ENCODE results near the gene ZMYM2.

Gene ZMYM2

GRCh38 chr13:19940106-19940505 is 18.4 kb upstream of the ZMYM2 start:
- TF ChIP-seq EZH2phosphoT487 (IDR thresholded peaks at IDR 0.05; ENCODE audit: low read depth) (no peak), CTCF (IDR thresholded peaks at IDR 0.05; ENCODE audit: low read depth, low read length) (no peak)
- H4K20me1 ChIP-seq (ENCODE audit: insufficient read depth, low read length): no peaks in the 10 kb centered on the region
- no peak overlapping the region for H3K4me2 ChIP-seq (ENCODE audit: low read length)
- no peak overlapping the region for H2AFZ ChIP-seq (ENCODE audit: low read depth, low read length)
- no peaks in the 10 kb centered on the region for H3K79me2 ChIP-seq (ENCODE audit: low read length)
- H3K4me1 ChIP-seq (ENCODE audit: low read length): no peaks in the 10 kb centered on the region
- no peak overlapping the region for H3K4me3 ChIP-seq (ENCODE audit: low read length)
- H3K9ac ChIP-seq (ENCODE audit: low read length): no peak overlapping the region
- H3K9me3 ChIP-seq (ENCODE audit: insufficient read depth, low read length): no peaks in the 10 kb centered on the region
- no peaks in the 10 kb centered on the region for H3K27me3 ChIP-seq (ENCODE audit: low read depth, low read length)
- H3K27ac ChIP-seq (ENCODE audit: low read length): no peak overlapping the region
- H3K36me3 ChIP-seq (replicated peaks; ENCODE audit: low read depth, low read length): no peaks in the 10 kb centered on the region

- Histone ChIP-seq H3K27me3 (ENCODE audit: low read depth, low read length) (no peaks in the 10 kb centered on the region; the same call in 1 of the 2 replicates), H2AFZ (ENCODE audit: low read depth, low read length) (peak overlapping the region; percentile 6; the same call in 1 of the 2 replicates), H3K27ac (ENCODE audit: low read length) (no peak overlapping the region), H3K9ac (ENCODE audit: low read length) (no peak overlapping the region), H3K79me2 (ENCODE audit: low read length) (no peaks in the 10 kb centered on the region), H3K4me3 (ENCODE audit: low read length) (no peak overlapping the region), H3K9me3 (ENCODE audit: insufficient read depth, low read length) (no peaks in the 10 kb centered on the region), H3K4me2 (ENCODE audit: low read length) (no peak overlapping the region), H3K36me3 (replicated peaks; ENCODE audit: low read depth, low read length) (no peaks in the 10 kb centered on the region), H3K4me1 (ENCODE audit: low read length) (no peaks in the 10 kb centered on the region), H4K20me1 (ENCODE audit: insufficient read depth, low read length) (no peaks in the 10 kb centered on the region)
- TF ChIP-seq CTCF (IDR thresholded peaks at IDR 0.05; ENCODE audit: low read depth, low read length): no peak
- no peak for TF ChIP-seq EZH2phosphoT487 (IDR thresholded peaks at IDR 0.05; ENCODE audit: low read depth)
Measured at GRCh38 chr13:19950374-19950773, 8.2 kb upstream of the ZMYM2 start.

GRCh38 chr13:19952850-19953249 is 5.7 kb upstream of the ZMYM2 start:
- Histone ChIP-seq H3K4me3 (ENCODE audit: low read length) (no peak overlapping the region), H3K4me1 (ENCODE audit: low read length) (peaks cover 6% of the 10 kb centered on the region), H4K20me1 (ENCODE audit: insufficient read depth, low read length) (no peaks in the 10 kb centered on the region), H3K9me3 (ENCODE audit: insufficient read depth, low read length) (no peaks in the 10 kb centered on the region), H2AFZ (ENCODE audit: low read depth, low read length) (no peak overlapping the region), H3K9ac (ENCODE audit: low read length) (no peak overlapping the region), H3K27me3 (ENCODE audit: low read depth, low read length) (no peaks in the 10 kb centered on the region; the same call in 1 of the 2 replicates), H3K79me2 (ENCODE audit: low read length) (no peaks in the 10 kb centered on the region), H3K36me3 (replicated peaks; ENCODE audit: low read depth, low read length) (no peaks in the 10 kb centered on the region), H3K4me2 (ENCODE audit: low read length) (no peak overlapping the region), H3K27ac (ENCODE audit: low read length) (no peak overlapping the region)
- TF ChIP-seq EZH2phosphoT487 (IDR thresholded peaks at IDR 0.05; ENCODE audit: low read depth) (no peak), CTCF (IDR thresholded peaks at IDR 0.05; ENCODE audit: low read depth, low read length) (no peak)

- Histone ChIP-seq H3K9ac (ENCODE audit: low read length) (no peak overlapping the region), H2AFZ (ENCODE audit: low read depth, low read length) (no peak overlapping the region), H3K4me1 (ENCODE audit: low read length) (peaks cover 14% of the 10 kb centered on the region), H3K4me2 (ENCODE audit: low read length) (no peak overlapping the region), H4K20me1 (ENCODE audit: insufficient read depth, low read length) (peaks cover 8% of the 10 kb centered on the region), H3K4me3 (ENCODE audit: low read length) (no peak overlapping the region), H3K27me3 (ENCODE audit: low read depth, low read length) (no peaks in the 10 kb centered on the region; the same call in 1 of the 2 replicates), H3K27ac (ENCODE audit: low read length) (no peak overlapping the region), H3K79me2 (ENCODE audit: low read length) (peaks cover 23% of the 10 kb centered on the region), H3K9me3 (ENCODE audit: insufficient read depth, low read length) (no peaks in the 10 kb centered on the region), H3K36me3 (replicated peaks; ENCODE audit: low read depth, low read length) (peaks cover 7% of the 10 kb centered on the region)
- TF ChIP-seq EZH2phosphoT487 (IDR thresholded peaks at IDR 0.05; ENCODE audit: low read depth): no peak
- no peak for TF ChIP-seq CTCF (IDR thresholded peaks at IDR 0.05; ENCODE audit: low read depth, low read length)
Measured at GRCh38 chr13:19955873-19956559, 2.5 kb upstream of the ZMYM2 start.

Data from OCI-LY3 (cell line).